Superior temporal gyrus (tissue), 1 donor: ENCODE results near the gene L3MBTL4.
"Not testable (repeated sequence)": the region's sequence is repeated elsewhere in the genome, so short reads cannot be mapped to it uniquely, and the experiment has no call there.

ENCODE experiments used
- DNase-seq: peaks from one replicate; pipeline ENCODE4 v3.0.0-alpha.2; 2016; ENCODE audit errors: extremely low spot score

The L3MBTL4 gene

DNA sequence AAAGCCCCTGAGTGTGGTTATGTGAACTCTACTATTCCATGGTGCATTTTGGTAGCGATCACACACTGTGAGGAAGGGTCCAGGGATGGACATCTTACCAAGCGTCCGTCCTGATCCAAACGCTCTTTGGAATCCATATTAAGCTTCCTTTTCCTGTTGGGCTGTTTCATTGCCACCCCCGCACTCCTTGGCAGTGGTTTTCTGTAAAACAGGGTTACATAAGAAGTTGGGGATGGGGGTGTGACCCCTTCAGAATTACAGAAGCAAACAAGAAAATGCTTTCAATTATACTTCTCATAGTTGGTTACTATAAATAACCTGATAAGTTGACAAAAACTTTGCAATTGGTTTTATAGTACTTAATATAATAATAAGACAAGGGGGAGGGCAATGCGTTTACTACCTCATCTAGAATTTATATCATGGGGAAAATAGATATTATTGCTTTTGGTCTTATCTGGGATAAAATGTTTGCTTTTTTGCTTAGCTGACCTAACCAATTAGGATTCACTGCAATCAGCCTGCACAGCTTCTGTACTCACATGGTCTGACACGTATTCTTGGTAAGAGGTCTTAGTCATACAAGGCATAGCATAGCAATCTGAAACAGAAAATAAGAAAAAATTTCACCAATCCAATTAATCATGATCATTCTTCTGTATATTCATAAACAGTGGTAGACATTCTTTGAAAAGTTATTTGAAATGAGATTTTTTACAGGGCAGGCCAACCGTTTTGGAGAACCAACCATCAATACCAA lies 103.1 kb downstream of the L3MBTL4 start:
- no peak for DNase-seq

DNA sequence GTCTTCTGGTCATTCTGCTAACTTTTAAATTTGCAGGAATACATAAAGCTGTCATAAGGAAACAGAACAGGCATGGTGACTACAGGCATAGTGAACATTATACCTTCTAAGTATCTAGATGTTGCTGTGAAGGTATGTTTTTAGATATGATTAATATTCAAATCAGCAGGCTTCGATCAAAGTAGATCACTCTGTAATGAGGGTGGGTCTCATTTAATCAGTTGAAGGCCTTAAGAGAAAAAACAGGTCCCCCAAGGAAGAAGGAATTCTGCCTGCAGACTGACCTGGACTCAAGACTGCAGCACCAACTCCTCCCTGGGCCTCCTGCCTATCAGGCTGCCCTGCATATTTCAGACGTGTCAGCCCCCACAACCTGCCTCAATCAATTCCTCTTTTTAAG lies 104.0 kb downstream of the L3MBTL4 start:
- DNase-seq = no peak

DNA sequence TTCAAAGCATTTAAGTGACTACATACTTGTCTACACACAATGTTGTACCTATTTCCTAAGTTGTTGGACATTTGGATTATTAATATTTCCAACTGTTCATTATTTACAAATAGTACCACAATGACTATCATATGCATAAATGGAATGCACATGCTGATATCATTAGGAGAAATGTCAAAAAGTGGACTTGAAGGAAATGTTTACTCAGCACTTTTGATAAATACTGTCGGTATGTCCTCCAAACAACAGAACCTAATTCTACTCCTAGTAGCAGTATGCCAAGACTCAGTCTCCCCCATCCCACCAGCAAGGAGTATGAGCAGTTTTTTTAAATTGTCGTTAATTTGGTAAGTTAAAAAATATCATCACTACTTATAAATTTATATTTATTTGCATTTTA lies 116.8 kb downstream of the L3MBTL4 start:
- no peak for DNase-seq

DNA sequence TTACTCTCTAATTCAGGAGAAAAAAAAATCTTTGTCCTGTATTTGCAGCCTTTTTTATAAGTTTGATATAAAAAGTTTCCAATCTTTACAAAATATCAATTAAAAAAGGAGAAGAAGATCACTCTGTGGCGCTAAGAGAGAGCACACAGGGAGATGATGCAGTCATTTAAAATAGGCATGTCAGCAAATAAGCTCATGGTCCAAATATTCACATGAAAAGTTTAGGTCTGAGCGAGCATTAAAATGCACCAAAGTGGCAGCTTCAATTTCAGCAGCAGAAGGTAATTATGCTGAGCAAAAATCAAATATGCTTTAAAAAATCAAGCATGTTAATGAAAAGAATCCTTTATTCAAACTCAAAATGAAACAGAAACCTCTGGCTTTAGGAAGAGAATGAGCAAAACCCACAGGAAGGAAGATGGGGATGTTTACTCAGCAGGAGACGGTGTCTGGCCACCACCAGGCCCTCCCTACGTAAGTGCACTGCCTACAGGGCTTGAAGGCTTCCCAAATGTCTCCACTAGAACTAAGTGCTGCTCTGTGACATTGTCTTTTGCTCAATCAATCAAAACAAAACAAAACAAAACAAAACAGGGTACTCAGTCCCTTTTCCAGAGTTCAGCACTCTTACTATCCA lies 120.4 kb downstream of the L3MBTL4 start:
- no peak for DNase-seq

DNA sequence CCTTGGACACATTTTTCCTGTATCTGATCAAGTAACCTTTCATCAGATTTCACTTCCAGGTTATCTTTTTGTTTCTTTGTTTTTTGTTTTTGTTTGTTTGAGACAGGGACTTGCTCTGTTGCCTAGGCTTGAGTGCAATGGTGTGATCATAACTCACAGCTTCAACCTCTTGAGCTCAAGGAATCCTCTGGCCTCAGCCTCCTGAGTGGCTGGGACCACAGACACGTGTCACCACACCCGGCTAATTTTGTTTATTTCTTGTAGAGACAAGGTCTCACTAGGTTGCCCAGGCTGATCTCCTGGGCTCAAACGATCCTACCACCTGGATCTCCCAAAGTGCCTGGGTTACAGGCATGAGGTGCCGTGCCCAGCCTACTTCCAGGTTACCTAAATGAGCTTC lies 124.9 kb downstream of the L3MBTL4 start:
- DNase-seq = no peak

DNA sequence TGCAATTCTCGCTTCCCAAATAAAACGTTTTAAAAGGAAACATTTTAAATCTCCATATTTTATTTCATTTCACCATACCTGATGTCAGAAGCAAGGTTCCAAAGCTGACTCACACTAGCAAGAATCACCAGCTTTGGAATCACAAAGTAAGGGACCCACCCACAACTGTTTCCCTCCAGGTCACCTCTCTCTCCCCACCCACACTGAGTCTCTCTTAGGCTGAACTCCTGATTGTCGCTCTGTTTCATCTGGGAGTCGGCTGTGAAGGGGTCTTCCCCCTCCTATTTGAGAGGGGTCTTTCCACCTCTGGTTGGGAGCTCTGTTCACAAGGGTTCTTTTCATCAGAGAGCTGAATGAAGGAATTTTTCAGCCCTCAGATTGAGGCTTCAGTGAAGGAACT lies 128.1 kb downstream of the L3MBTL4 start:
- DNase-seq = no peak

DNA sequence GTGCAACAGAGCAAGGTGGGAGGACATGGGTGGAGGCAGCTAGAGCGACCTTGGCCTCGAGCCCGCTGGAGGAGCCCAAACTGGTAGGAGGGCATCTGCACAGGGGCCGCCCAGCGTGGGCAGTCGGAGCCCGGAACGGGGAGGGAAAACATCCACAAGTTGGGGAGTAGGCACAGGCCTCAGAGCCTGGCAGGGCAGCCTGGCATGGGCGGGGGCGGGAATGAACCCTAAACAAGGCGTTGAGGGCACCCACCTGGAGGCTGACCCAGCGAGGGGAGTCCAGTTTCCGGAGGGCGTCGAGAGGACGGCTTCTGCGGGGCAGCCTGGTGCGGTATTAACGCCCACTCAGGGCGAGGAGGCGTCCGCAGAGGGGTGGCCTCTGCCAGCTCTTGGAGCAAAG lies 129.9 kb downstream of the L3MBTL4 start:
- no peak for DNase-seq

DNA sequence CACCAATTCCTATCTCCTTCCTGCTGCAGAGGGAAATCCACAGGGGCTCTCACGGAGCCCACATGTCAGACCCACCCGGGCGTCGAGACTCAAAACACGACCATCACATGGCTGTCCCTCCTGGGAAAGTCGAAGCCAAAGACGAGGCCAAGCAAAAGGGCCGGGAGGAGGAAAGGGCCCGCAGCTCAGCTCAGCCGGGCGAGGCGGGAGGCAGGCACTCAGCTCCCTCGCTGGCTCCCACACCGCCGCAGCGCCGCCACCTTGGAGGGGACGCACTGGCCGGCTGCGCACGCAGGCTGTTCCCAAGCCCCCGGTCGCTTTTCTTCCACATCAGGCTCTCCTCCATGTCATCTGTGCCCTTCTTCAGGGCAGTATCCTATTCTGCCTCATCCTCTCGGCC lies 130.4 kb downstream of the L3MBTL4 start:
- no peak for DNase-seq

DNA sequence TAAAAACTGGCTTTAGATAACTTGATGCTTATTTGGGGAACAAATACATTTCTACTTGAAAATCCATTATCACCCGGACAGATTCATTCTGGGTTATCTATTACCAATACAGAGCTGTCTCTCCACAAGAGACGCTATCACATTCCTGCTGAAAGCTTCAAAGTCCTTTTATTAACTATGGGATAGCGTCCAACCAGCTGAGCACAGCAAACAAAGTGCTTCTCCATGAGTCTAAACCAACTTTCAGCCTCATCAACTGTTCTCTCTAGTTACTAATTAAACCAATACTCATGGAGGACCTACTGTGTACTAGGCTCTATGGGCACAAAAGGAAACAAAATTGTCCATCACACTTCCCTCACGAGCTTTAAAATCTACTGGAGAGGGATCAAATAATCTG lies 132.8 kb downstream of the L3MBTL4 start:
- DNase-seq = peak; percentile 59

DNA sequence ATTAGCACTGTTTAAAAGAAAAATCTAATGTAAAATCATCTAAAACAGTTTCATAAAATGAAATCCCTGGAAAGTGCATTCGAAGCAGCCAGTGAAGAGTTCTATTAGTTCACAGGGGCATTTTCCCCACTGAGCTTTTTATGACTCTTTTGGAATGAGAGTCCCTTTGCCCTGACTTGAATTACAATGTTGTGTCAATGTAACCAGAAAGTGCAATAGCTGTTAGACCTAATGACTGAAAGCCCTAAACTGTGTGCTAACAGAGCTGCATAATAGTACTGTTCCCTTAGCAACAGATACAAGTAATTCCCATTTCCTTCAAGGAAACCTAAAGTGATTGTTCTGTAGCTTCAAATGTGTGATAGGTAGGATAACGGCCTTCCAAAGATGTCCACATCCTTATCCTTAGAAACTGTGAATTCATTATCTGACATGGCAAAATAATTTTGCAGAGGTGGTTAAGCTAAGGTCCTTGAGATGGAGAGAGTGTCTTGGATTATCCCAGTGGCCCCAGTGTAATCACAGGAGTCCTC lies 134.4 kb downstream of the L3MBTL4 start:
- DNase-seq = no peak

DNA sequence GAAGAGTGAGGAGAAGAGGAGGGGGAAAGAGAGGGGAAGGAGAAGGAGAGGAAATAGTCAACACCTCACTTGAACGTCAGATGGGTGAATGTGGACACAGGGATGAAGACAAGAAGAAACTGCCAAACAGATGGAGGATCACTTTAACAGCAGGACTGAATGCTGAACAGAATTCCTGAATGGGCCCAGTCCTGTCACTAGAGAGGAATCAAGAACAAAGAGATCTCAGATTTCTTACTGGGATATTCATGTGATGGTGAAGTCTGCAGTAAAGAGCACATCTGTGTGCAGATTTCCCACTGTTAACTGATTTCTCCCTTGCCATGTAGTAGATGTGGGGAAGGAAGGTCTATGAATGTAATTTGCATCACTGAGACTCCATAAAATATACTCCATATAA lies 135.4 kb downstream of the L3MBTL4 start:
- peak; percentile 57 for DNase-seq

DNA sequence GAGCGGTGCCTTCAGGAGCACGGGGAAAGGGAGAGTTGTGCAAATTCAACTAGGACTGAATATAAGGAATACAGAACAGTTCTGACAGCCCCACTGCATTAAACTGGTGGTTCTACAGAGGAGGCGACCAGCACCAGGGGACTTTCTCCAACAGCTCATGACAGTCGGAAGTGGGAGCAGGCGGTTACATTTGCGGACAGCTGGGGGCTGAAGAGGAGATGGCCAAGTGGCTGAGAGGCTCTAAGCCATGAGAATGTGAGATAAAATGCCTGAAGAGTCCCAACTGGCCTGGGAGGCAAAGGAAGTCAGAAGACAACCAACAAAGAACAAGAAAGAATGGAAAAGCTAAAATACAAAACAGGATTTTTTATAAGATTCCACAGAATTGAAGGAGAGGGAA lies 141.3 kb downstream of the L3MBTL4 start:
- no peak for DNase-seq

DNA sequence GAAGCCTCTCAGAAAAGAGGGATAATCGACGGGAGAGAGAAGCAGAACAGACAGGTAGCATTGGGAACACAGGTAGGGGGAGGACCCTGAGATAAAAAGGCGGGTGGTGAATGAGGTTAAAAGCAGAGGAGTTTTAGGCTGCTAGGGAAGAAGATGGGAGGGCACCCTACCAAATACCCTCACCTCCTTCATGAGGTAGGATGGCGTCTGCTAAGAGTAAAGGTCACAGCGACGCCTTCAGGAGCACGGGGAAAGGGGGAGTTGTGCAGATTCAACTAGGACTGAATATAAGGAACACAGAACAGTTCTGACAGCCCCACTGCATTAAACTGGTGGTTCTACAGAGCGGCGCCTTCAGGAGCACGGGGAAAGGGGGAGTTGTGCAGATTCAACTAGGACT lies 142.6 kb downstream of the L3MBTL4 start:
- DNase-seq = not testable (repeated sequence)

DNA sequence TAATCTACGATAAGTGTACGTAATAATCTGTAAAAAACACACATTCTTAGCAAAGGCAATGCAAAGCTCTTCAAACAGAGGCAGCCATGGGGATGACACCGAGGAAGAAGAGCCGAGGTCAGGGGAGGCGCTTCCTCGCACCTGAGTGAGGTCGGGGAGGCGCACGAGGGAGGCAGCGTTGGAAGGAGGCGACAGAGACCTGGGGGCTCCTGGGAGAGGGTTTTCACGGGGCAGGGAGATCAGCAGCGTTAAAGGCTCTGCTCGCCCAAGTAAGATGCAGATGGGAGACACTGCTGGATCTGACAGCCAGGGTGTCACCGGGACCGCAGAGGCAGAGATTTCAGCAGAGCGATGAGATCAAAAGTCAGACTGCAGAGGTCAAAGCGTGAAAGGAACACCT lies 143.1 kb downstream of the L3MBTL4 start:
- no peak for DNase-seq

DNA sequence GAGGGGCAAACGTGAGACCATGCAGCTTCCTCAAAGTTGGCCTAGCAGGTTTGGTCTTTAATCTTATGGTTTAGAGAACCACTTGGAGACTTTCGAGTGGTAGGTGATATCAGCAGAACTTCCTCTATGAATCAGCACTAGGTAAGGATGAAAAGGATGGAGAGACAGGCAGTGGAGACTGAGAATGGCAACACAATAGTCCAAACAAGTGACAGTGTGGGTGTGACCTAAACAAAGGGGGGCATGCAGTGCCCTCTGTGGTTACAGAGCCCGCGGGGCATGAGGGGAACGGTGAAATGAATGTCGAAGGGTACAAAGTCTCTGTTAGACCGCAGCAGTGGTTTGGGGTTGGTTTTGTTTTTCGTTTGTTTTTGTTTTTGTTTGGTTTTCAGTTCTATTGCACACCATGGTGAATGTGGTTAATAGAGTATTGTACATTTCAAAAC lies 143.9 kb downstream of the L3MBTL4 start:
- no peak for DNase-seq

DNA sequence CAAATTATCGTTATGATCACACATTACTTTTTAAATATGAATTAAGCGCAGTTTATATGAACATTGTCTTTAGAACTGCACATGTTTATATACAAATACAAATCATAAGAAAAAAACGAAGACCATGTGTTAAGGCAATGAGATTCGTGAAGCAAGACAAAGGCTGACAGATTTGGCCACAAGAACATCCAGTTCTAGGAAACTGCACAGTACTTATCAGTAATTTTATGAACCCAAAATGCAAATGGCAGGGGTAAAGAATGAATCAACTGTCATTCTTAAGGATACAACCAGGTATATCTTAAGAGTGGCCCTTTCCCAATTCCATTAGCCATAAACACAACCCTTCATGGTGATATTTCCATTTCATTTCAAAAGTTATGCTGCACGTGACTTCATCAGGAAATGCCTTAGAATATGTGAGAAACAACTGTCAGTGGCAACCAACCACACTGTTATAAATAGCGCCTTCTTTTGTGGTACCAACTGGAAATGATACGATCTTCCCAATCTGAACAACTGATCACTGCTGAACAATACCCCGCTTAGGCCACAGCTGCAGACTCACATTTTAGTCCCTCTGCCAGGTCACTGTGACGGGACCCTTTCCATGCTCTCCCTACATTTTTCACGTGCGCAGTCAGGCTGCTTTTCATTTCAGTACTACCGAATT lies 144.9 kb downstream of the L3MBTL4 start:
- DNase-seq = no peak

DNA sequence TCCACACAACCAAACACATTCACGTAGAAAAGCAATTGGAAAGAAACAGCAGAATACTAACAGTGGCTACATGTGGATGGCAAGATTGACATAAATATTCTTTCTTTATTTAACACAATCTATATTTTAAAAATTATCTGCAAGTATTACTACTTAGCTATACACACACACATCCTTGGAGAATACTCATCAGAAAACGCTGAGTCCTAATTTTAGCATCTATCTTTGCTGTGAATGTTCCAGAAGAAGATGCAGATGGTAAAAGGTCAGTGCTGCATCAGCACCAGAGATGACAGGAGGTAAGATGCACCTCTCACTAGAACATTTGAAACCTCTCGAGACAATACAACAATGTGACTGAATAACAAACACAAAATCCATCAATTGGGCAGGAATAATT lies 148.5 kb downstream of the L3MBTL4 start:
- no peak for DNase-seq

DNA sequence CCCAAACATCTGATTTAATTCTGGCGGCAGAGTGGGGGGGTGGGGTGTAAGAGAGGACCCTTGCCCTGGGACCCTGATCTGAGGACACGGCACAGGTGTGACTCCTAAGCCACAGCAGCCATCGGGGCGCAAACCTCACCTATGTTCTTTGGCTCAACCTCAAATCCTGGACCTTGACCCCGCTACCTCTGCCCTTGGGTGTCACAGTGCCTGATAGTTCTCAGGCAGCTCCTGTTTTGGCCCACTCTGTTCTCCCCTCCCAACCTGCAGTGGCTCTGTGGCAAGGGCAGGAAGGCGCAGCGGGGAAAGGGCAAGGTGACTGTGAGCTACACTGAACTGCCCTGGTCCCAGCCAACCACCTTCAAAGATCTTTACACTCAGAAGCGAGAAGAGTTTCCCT lies 152.8 kb downstream of the L3MBTL4 start:
- DNase-seq = no peak

DNA sequence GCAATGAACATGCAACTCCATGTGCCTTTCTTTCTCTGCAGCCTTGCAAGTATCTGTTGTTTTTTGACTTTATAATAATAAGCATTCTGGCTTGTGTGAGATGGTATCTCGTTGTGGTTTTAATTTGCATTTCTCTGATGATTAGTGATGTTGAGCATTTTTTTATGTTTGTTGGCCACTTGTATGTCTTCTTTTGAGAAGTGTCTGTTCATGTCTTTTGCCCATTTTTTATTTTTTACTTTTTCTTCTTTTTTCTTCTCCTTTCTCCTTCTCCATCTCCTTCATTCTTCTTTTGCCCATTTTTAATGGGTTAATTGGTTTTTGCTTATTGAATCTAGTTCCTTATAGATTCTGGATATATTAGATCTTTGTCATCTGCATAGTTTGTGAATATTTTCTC lies 155.4 kb downstream of the L3MBTL4 start:
- DNase-seq = not testable (repeated sequence)

DNA sequence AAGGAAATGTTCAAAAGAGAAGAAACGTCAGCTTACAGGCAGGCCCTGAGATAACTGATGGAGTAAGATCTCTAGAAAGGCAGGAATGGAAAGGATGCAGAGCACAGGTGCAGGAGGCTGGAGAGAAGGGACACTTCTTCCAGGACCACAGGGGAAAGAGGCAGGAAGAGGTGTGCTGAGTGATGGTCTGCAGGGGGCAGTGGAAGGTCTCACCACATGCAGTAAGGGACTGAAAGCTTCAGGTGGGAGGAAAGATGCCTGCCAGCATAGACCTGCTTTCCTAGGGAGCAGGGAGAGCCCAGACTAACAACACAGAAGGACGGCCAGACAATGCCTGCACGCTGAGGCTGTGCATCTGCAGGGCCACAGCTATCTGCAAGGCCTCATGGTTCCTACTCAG lies 156.8 kb downstream of the L3MBTL4 start:
- DNase-seq = no peak

DNA sequence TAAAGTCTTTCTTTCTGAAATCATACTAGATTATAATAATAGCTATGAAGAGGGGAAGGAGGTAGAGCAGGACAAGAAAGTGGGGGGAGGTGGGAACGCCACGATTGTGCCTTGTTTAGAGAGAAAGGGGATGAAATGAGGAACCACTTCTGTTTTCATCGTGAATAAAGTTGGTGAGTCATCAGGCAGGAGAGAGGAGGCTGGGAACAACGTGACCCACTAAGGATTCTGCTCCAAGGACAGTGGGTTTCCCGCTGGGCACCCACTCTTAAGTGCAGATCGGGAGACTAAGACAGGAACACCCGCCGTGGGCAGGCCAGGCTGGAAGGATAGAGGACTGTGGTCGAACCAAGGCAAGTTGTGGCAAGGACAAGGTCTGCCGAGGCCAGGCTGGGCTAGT lies 158.2 kb downstream of the L3MBTL4 start:
- no peak for DNase-seq

DNA sequence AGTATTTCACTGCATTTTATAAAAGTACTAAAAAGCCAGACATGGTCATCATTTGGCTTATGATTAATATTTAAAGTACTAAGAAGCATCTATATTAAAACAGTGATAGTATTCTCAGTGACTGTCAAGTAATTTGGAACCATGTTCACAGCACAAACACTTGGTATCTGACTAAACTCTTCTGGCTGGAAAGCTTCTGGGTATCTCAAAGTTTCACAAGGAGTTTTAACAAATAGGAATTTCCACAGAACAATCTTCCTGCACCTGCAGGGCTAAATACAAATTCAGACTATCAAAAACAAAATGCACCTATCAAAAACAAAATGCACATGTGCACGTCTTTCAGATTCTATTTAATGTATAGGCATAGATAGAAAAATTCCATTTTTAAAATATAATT lies 158.8 kb downstream of the L3MBTL4 start:
- no peak for DNase-seq
